HT-29 (cell line): ENCODE measurements around the gene MCM7. TPM values are rescaled to one million over a fixed set of nuclear protein-coding genes. Genes with fewer than 3 reads are reported as not detected.
"Not testable (repeated sequence)": the region's sequence is repeated elsewhere in the genome, so short reads cannot be mapped to it uniquely, and the experiment has no call there.

Experiments used
- DNase-seq: peaks from one replicate; pipeline ENCODE4 v3.0.0-alpha.2; 2015; ENCODE audit warnings: low spot score
- total RNA-seq: library from RNA; depleted of rRNA; stranded (reverse); fragments of >200 nt; shearing (Covaris generic); gene quantifications from 2 replicates; pipeline ENCODE4 v1.2.3, GENCODE V29; 2014; rRNA removed

MCM7 gene
- 461 and 531 TPM in 2 replicates for total RNA-seq

DNA sequence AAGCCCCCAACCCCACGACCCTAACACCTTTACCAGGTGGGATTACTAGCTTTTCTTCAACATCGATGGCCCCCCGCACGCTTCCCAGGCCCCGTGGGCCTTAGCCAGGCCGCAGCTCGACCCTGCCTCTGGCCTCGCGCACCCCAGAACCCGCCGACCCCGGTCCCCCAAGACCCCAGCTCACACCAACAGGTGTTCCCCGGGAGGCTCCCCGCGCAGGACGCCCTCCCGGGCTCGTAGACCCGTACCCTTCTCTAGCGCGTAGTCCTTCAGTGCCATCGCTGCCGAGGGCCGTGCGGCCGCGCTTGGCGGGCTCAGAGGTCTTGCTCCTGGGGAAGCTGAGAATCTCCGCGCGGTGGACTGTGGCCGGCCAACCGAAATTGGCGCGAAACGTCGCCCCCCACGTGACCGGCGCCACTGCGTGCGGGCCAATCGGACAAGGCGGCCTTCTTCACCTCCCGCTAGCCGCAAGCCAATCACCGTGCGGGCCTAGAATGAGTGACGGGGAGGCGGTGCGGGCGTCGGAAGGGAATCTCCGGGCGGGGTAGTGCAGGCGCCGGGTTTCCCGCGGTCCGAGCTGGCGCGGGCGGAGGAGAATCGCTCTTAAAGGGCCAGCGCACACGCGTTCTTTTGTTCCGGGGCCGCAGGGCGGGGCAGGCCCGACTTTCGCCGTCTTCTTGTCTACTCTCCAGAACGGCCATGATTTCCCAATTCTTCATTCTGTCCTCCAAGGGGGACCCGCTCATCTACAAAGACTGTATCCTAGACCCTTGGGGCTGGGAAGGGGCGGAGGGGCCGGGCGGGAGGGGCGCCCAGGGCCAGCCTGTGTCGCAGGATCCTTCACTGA lies at the start of gene MCM7, which contains the start of gene AP4M1:
TSS of gene MCM7 (minus strand) at position 382 of the 847 bp plus-strand sequence. CDS start at position 279, 103 bp downstream.
TSS of gene AP4M1 (plus strand) at position 628 of the 847 bp plus-strand sequence. CDS start at position 700, 72 bp downstream.
- peak; percentile 99 for DNase-seq

DNA sequence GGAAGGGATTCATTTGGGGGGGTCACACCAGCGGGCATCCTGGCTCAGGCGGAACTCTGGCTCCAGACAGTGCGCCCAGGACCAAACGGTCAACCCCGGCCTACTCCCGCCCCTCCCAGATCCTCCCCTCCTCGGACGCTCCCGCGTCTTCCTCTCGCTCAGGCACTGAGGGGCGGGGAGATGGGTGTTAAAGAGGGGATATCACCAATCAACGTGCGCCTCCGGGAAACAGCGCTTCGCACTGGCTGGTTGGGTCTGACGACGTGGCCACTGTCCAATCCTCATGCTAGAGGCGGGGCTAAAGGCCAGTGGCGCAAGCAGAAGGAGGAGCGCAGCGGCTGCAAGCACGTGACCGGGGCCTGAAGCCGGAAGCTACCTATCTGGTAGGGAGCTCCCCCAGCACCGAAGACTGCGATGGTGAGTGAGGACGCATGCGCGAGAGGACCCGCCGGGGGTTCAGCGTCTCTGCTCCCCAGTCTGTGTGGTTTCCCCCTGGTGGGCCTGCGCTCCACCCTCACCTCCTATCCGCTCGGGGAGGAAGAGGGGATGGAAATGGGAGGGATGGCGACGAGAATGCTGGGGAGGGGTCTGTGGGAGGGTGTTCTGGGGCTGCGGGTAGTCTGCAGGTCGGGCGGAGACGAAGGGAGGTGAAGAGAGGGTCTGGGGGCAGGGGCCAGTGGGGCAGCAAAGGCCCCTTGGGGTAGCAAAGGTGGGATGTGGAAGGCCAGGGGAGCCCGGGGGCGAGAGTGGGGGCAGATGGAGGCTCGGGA lies 47.5 kb upstream of the MCM7 start, which contains the start of gene LAMTOR4:
TSS of gene LAMTOR4 (plus strand) at position 360 of the 770 bp plus-strand sequence. CDS start at position 415, 55 bp downstream.
- DNase-seq, result peak; percentile 100

DNA sequence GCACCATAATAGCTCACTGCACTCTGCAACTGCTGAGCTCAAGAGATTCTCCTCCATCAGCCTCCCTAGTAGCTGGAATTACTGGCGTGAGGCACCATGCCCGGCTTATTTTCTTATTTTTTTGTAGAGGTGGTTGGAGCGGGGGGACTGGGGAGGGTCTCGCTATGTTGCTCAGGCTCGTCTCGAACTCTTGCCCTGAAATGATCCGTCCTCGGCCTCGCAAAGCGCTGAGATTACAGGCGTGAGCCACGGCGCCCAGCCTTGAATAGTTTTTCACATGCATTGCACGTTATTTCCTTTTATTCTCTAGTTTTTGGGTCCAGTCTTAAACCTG lies 47.0 kb upstream of the MCM7 start:
- DNase-seq, result no peak

DNA sequence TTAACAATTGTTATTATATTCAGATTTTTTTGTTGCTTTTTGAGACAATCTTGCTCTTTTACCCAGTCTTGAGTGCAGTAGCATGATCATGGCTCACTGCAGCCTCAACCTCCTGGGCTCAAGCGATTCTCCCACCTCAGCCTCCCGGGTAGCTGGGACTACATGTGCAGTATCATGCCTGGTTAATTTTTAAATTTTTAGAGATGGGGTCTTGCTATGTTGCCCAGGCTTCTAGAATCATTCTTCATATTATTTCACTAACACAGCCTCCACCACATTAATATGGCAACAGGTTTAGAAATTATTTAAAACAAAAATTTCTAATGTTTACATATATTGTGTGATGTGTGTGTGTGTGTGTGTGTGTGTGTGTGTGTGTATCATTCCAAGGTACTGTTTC lies 46.1 kb upstream of the MCM7 start:
- no peak for DNase-seq

DNA sequence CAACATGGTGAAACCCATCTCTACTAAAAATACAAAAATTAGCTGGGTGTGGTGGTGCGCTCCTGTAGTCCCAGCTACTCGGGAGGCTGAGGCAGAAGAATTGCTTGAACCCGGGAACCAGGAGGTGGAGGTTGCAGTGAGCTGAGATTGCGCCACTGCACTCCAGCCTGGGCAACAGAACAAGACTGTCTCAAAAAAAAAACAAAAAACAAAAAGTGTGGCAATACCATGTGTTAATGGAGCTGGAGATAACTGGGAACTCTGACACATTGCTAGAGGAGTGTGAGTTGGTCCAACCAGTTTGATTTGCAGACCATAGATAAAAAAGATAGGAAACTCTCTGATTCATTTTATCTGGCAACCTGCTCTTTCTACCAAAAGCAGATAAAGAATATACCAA lies 45.2 kb upstream of the MCM7 start:
- DNase-seq, result not testable (repeated sequence)

DNA sequence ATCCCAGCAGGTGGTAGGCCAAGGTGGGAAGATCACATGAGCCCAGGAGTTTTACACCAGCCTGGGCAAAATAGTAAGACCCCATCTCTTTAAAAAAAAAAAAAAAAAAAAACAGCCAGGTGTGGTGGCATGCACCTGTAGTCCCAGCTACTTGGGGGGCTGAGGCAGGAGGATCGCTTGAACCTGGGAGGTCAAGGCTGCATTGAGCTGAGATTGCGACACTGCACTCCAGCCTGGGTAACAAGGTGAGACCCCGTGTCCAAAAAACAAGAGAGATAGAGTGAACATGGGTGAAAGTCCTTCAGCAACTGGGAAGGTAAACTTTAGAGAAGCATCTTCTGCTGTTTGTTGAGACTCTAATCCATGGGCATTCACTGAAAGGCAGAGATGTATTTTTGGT lies 41.3 kb upstream of the MCM7 start:
- DNase-seq, result no peak

DNA sequence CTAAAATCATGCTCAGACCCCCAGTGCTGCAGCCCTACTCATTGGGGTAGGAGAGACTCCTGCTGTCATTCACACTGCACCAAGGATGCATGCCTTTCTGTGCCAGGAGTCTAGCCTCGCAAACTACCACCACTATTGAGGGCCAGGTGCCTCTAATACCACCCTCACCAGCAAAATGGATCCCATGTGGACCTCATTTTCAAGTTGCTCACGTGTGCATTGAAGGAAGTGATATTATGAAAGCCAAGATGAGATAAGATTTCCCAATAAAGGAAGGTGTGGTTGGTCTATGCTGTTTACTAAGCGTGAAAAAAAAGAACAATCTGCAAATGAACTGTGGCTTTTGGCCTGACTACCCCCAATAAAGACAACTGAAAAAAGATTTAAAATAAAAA lies 40.4 kb upstream of the MCM7 start:
- no peak for DNase-seq

DNA sequence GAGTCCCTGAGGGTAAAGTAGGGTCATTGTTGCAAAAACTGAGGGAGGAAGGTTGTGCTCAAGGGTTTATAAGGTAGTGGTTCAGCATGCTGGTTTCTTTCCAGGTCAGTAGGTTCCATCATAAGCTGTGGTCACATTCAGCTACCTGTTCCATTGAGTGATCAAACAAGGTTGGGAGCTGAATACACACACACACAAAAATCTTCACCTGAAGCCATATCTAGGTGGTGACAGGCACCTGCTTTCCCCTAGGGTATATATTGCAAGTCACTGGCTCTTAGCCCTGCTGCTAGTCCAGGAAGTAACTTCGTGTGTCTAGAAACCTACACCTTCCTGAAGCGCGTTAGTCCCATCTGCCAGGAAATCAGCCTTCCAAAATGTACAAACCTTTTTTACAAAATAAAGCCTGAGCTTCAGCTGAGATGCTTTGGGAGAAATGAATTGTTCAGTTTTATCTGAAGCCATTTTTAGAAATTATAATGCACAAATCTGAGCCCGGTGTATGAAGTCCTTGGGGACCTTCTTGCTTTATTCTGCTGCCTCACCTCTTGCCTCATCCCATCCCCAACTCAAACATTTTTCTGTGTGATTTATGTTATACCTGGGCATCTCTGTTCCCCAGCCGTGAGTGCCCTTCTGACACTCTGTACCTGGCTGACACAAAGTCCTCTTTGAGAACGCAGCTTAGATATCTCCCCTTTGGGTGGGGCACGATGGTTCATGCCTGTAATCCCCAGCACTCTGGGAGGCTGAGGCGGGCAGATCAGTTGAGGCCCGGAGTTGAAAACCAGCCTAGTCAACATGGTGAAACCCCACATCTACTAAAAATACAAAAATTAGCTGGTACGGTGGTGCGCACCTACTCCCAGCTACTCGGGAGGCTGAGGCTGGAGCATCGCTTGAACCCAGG lies 36.9 kb upstream of the MCM7 start:
- no peak for DNase-seq

DNA sequence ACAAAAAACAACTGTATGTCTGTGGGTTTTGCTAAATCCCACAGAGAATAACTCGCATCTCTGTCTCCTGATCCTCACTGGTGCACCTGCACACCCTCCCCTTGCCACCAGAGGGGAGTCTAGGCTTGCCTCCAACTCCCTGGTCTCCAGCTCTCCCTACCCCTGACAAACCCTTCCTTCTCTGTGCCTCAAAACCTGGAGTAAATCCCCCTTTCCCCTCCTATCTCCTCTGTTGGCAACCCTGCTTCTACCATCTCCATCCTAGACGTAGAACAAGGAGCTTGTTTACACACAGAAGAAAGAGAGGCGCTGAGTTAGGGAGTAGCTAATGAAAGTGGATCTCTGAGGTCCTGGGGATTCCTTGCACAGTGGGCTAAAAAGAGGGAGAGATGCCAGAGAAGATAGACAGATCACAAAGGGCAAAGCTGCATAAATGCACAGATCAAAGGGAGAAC lies 31.5 kb upstream of the MCM7 start:
- DNase-seq, result peak; percentile 85

DNA sequence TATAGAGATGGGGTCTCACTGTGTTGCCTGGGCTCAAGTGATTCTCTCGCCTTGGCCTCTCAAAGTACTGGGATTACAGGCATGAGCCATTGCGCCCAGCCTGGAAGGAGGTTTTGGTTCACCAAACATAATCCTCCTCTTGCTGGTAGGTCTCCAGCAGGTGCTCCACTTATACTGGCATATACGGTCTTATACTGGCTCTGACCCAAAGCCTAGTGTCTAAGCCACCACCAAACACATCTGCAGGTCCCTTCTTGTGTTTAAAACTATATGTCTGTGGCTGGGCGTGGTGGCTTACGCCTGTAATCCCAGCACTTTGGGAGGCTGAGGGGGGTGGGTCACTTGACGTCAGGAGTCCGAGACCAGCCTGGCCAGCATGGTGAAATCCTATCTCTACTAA lies 30.9 kb upstream of the MCM7 start:
- no peak for DNase-seq

DNA sequence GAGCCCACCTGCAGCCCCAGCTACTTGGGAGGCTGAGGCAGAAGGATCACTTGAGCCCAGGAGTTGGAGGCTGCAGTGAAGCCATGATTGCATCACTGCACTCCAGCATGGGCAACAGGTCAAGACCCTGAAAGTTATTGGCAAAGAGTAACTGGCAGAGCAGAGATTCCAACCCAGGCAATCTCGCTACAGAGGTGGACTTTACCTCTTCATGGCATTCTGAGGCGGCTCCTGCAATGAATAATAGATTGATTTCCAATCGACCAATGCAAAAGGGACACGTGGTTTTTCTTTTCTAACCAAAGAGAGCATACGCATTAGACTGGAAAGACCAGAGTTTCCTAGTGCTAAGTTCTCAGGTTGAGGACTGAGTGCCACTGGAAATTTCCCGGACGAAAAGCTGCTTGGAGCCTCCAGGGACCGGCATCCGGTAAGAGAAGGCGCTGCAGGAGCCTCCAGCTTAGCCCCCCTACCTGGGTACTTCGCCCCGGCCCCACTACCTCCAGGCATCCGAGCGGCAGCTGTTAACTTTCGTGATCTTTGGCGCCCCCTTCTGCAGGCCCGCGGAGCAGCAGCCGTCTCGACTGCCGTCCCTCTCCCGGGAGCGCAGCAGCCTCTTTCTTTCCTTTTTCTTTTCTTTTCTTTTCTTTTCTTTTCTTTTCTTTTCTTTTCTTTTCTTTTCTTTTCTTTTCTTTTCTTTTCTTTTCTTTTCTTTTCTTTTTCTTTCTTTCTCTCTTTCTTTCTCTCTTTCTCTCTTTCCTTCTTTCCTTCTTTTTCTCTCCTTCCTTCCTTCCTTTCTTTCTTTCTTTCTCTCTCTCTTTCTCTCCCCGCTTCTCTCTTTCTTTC lies 29.6 kb upstream of the MCM7 start:
- peak; percentile 81 for DNase-seq

DNA sequence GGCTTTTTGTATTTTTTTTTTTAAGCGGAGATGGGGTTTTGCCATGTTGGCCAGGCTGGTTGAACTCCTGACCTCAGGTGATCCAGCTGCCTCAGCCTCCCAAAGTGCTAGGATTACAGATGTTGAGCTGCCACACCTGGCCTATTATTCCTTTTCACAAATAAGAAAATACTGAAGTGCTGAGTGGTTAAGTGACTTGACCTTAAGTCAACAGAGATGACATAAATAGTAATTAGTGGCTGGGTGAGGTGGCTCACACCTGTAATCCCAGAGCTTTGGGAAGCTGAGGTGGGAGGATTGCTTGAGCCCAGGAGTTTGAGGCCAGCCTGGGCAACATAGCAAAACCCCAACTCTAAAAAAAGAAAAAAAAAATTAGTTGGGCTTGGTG lies 29.0 kb upstream of the MCM7 start:
- DNase-seq, result not testable (repeated sequence)

DNA sequence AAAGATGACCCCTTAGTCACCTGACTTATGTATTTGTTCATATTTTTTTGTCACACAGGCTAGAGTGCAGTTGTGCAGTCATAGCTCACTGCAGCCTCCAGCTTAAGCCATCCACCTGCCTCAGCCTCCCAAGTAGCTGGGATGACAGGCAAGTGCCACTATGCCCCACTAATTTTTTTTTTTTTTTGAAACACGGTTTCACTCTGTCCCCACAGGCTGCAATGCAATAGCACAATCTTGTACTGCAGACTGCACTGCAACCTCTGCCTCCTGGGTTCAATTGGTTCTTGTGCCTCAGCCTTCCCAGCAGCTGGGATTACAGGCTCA lies 27.4 kb upstream of the MCM7 start:
- no peak for DNase-seq

DNA sequence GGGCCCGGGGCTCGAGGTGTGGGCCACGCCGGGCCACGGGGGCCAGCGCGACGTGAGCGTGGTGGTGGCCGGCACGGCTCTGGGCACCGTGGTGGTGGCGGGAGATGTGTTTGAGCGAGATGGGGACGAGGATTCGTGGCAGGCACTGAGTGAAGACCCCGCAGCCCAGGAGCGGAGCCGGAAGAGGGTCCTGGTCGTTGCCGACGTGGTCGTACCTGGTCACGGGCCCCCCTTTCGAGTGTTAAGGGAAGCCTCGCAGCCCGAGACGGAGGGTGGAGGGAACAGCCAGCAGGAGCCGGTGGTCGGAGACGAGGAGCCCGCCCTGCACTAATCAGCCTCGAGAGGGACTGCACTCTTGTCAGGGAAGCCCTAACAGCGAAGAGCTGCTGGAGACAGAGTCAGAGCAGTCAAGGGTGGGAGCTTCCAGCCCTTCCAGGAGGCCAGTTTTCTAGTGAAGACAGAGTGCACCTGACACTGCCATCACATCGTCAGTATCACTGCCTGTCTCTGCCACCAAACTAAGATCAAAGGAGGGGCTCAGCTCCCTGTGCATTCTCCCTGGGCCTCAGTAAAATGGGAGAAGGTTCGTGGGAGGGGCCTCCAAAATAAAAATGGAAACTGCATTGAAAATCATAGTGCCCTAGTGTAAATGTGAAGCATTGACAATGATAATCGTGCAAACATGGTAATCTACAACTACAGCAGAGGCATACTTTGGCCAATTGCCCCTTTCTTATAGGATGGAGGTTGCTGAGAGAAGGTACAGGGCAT lies 26.9 kb upstream of the MCM7 start:
- peak; percentile 22 for DNase-seq

DNA sequence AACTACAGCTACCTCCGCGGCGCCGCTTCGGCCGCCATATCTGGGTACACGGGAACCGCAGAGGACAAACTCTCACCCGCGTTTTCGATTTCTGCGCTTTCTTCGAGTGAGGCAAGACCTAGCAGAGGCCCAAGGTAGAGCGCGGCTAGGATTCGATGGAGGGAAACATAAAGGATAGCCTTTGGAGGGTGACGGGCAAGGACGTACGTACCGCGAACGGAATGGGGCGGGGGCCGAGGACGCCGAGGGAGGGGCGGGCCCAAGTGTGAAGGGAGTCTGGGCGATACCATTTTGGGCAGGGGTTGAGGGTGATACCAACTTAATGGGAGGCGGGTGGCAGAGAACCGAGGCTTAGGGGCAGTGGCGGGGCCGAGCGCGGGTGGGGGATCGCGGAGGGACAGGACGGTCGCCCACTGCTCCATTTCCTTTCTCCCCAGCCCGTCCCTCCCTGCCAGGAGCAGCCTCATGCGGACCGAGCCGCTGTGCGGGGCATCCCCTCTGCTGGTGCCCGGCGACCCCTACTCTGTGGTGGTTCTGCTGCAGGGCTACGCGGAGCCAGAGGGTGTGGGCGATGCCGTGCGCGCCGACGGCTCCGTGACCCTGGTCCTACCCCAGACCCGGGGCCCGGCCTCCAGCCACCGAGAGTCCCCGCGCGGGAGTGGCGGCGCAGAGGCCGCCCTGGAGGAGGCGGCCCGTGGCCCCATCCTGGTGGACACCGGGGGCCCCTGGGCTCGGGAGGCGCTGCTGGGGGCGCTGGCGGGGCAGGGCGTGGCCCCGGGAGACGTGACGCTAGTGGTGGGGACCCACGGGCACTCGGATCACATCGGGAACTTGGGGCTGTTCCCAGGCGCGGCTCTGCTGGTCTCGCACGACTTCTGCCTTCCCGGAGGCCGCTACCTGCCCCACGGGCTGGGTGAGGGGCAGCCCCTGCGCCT lies 26.0 kb upstream of the MCM7 start, which contains the start of gene MBLAC1:
TSS of gene MBLAC1 (plus strand) at position 37 of the 935 bp plus-strand sequence. CDS start at position 466, 429 bp downstream.
- DNase-seq, result peak; percentile 96

DNA sequence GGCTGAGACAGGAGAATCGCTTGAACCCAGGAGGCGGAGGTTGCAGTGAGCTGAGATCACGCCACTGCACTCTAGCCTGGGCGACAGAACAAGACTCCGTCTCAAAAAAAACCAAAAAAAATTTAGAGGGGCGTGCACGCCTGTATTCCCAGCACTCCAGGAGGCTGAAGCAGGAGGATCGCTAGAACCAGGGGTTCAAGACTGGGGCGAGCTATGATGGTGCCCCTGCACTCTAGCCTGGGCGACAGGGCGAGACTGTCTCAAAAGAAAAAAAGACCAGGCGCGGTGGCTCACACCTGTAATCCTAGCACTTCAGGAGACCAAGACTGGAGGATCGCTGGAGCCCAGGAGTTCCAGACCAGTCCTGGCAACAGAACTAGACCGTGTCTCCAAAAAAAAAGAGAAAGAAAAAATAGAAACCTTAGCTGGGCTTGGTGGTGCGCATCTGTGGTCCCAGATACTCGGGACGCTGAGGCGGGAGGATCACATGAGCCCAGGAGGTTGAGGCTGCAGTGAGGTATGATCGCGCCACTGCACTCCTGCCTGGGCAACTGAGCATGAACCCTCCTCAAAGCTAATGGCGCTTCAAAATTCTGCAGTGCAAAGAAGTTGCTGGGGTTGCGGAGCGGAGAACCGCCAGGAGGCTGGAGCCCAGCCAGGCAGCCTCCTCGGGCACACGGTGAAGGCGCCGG lies 25.2 kb upstream of the MCM7 start:
- no peak for DNase-seq

DNA sequence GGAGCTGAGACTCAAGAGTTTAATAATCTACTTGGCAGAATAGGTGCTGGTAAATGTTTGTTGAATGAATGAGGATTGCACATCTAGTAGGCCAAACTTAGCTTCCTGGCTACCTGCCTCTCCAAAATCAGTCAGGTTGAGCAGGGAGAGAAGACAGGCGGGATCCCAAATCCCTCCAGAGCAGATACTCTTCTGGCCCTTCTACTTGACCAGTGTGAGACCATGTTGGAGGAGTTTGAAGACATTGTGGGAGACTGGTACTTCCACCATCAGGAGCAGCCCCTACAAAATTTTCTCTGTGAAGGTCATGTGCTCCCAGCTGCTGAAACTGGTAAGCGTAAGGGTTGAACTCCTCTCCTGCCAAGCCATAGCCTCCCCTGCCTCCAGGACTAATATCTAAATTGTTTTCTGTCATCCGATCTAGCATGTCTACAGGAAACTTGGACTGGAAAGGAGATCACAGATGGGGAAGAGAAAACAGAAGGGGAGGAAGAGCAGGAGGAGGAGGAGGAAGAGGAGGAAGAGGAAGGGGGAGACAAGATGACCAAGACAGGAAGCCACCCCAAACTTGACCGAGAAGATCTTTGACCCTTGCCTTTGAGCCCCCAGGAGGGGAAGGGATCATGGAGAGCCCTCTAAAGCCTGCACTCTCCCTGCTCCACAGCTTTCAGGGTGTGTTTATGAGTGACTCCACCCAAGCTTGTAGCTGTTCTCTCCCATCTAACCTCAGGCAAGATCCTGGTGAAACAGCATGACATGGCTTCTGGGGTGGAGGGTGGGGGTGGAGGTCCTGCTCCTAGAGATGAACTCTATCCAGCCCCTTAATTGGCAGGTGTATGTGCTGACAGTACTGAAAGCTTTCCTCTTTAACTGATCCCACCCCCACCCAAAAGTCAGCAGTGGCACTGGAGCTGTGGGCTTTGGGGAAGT lies 23.4 kb upstream of the MCM7 start:
- peak; percentile 26 for DNase-seq
